Measurements from ENCODE around the gene SPDYE3. TPM values are rescaled to one million over a fixed set of nuclear protein-coding genes. Genes with fewer than 3 reads are reported as not detected.
"Not testable (repeated sequence)": the region's sequence is repeated elsewhere in the genome, so short reads cannot be mapped to it uniquely, and the experiment has no call there.

The SPDYE3 gene
- polyA plus RNA-seq, 2 of the 4 experiments (the other 2 are of a cell fraction): 0.04 TPM

DNA sequence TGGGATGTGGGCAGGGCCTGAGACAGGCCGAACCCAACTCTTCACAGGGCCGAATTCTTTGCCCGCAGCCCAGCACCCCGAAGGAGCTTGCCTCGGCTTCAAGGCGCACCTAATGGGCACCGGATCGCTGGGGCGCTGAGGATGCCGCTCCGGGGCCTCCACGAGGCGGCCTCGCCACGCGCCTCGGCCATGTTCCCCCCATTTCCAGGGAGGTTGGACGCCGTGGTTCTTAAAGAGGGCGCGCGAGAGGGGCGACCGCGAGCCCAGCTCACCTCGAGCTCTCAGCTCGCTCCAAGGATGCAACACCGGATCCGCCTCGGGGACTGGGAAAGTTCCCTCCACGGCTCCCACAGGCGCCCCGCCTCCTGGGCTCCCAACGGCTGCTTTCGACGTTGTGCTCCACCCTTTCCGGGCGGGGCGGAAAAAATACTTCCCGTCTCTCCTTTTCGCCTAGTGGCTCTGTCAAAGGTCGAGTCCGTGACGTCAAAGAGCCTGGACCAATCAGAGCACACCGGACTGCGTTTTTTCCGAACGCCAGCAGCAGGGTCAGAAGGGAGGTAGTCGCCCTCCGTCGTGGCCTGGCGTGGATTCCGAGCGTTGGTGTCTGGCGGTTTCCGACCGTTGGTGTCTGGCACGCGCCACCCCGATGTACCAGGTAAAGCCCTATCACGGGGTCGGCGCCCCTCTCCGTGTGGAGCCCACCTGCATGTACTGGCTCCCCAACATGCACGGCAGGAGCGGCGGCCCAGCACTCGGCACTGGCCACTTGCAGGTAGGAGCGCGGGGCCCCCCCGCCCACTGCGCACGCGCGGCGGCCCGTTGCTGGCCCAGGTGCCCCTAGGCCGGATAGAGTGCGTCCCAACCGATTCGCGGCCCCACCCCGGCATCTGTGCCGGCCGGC is 28.3 kb downstream of the SPDYE3 start:
- Histone ChIP-seq H3K4me2 (peak overlapping the region; percentile 76), H3K27ac (peak overlapping the region; percentile 85 to 88), H3K4me3 (peak overlapping the region; percentile 63), H3K4me1 (peaks cover 17% of the 10 kb centered on the region)
- FAIRE-seq, POLR2A ChIA-PET, CTCF ChIA-PET, H3K9me3 ChIP-seq: not testable (repeated sequence)
- WGBS (ENCODE audit: missing lambda C conversion rate): under 1% methylated on average over 28 of the region's 85 CpGs
- ATAC-seq: peak; percentile 98 to 100
- DNase-seq (ENCODE audit: low read depth in 1 of 2, low spot score in 1 of 2): peak; percentile 79 to 95
- TF ChIP-seq, protein P1, sequence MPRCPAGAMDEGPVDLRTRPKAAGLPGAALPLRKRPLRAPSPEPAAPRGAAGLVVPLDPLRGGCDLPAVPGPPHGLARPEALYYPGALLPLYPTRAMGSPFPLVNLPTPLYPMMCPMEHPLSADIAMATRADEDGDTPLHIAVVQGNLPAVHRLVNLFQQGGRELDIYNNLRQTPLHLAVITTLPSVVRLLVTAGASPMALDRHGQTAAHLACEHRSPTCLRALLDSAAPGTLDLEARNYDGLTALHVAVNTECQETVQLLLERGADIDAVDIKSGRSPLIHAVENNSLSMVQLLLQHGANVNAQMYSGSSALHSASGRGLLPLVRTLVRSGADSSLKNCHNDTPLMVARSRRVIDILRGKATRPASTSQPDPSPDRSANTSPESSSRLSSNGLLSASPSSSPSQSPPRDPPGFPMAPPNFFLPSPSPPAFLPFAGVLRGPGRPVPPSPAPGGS (IDR thresholded peaks at IDR 0.05): peak; percentile 92; the same call in 2 of the 3 replicates
- TF ChIP-seq HOXB5 (CRISPR knock-in tag; IDR thresholded peaks at IDR 0.05) (0 out of 2 replicates have a peak, but pooled peaks have one; percentile 45), POLR2A (IDR thresholded peaks at IDR 0.05; ENCODE audit: low read length) (peak; percentile 94), JUN (IDR thresholded peaks at IDR 0.05) (peak; percentile 85 to 88), RFX5 (IDR thresholded peaks at IDR 0.05) (peak; percentile 76), PHF8 (IDR thresholded peaks at IDR 0.05; ENCODE audit: borderline replicate concordance, low read depth) (peak; percentile 97)
- TF ChIP-seq, protein P2, sequence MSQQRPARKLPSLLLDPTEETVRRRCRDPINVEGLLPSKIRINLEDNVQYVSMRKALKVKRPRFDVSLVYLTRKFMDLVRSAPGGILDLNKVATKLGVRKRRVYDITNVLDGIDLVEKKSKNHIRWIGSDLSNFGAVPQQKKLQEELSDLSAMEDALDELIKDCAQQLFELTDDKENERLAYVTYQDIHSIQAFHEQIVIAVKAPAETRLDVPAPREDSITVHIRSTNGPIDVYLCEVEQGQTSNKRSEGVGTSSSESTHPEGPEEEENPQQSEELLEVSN (IDR thresholded peaks at IDR 0.05; ENCODE audit: borderline replicate concordance, low read depth): peak; percentile 70
- TF ChIP-seq, protein P3, sequence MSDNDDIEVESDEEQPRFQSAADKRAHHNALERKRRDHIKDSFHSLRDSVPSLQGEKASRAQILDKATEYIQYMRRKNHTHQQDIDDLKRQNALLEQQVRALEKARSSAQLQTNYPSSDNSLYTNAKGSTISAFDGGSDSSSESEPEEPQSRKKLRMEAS (IDR thresholded peaks at IDR 0.05): peak; percentile 64

DNA sequence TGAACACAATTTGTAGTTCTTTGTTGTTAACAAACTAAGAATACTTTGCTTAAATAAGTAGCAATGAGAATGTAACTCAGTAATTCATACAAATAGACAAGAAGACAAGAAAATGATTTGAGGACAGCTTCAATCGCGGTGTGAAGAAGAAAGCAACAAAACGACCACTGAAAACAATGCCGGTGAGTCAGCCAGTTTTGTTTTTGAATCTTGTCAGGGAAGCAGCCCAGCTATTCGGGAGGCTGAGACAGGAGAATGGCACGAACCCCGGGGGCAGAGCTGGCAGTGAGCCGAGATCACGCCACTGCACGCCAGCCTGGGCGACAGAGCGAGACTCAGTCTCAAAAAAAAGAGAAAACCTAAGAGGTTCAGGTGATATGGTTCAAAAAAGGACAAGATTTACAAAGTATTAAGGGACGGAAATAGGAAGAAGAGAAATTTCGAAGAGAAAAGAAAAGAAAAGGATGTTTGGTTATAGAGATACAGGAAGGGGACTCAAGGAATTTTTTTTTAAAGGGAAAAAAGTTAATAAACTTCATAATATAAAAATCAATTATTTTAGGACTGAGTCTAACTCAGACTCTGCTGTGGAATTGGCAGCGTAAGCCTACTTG is 30.7 kb downstream of the SPDYE3 start:
- FAIRE-seq; H3K27ac ChIP-seq; POLR2A ChIA-PET; H3K9me3 ChIP-seq; ATAC-seq; DNase-seq (ENCODE audit: low read depth in 1 of 2, low spot score in 1 of 2): not testable (repeated sequence)
- Histone ChIP-seq H3K4me1 (peaks cover 23% of the 10 kb centered on the region), H3K4me2 (peak overlapping the region; percentile 76), H3K4me3 (peak overlapping the region; percentile 63; the same call in 1 of the 3 replicates)
- 48% methylated on average over 15 of the region's 15 CpGs for WGBS (ENCODE audit: missing lambda C conversion rate)
- CTCF ChIA-PET: interaction anchor here (1.1 kb wide), 1 partner anchor 64 kb away, joined by 6 read pairs; no protein-coding TSS in a partner anchor

DNA sequence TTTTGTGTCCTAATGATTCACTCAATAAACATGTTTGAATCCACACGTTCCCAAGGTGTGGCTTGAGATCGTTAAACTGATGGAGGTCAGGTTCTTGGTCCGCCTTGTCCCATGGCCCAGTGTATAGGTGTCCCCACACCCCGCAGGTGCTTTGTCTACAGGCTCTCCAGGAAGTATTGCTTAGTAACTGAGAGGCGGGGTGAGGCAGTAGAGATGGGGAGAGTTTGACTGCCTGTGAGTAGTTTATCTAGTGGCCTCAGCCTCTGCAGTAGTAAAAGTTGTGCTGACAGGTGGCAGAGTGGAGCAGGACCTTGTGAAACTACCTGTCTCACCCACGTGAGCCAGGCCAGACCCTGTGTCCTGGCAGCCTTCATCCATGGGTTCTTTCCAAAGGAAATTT is 33.8 kb downstream of the SPDYE3 start:
- WGBS (ENCODE audit: missing lambda C conversion rate): 22% methylated on average over 3 of the region's 6 CpGs
- H3K27ac ChIP-seq; POLR2A ChIA-PET; H3K4me2 ChIP-seq; CTCF ChIA-PET; FAIRE-seq; H3K4me3 ChIP-seq; H3K9me3 ChIP-seq; DNase-seq (ENCODE audit: low read depth in 1 of 2, low spot score in 1 of 2): not testable (repeated sequence)
- peaks cover 32% of the 10 kb centered on the region for H3K4me1 ChIP-seq
- 0 out of 6 replicates have a peak, but pooled peaks of 1 of the 2 experiments have one; percentile 40 for ATAC-seq

DNA sequence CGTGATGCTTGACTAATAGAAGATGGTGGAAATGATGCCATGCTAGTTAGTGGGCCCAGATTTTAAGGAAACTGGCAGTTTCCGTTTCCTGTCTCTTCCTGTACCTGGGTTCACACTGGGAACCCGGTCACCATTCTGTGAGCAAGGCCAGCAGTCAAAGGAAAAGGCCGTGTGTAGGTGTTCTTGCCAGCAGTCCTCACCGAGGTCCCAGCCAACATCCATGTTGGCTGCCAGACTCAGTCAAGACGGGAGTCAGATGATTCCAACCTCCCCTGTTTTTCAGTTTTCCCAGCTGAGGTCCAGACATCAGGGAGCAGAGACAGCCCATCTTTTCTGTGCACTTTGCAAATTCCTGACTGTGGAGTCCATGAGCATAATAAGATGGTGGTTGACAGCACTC is 35.3 kb downstream of the SPDYE3 start:
- Histone ChIP-seq H3K27ac (no peak overlapping the region), H3K4me3 (no peak overlapping the region), H3K4me1 (peaks cover 26% of the 10 kb centered on the region), H3K9me3 (no peaks in the 10 kb centered on the region), H3K4me2 (no peak overlapping the region)
- no peak for DNase-seq (ENCODE audit: low read depth in 1 of 2, low spot score in 1 of 2)
- no peak for ATAC-seq
- WGBS (ENCODE audit: missing lambda C conversion rate): 94% methylated on average over 6 of the region's 6 CpGs
- POLR2A ChIA-PET: no interaction called here
- no peak for FAIRE-seq
- TF ChIP-seq, protein P1 (IDR thresholded peaks at IDR 0.05): no peak
- TF ChIP-seq NR3C1 (IDR thresholded peaks at IDR 0.05) (no peak), JUNB (IDR thresholded peaks at IDR 0.05) (no peak), ESRRA (IDR thresholded peaks at IDR 0.05; ENCODE audit: borderline replicate concordance, low read length) (no peak), CBX2 (IDR thresholded peaks at IDR 0.05; ENCODE audit: borderline replicate concordance, low read depth) (no peak), HOXB13 (CRISPR knock-in tag; IDR thresholded peaks at IDR 0.05; ENCODE audit: low read depth) (no peak), RCOR1 (IDR thresholded peaks at IDR 0.05; ENCODE audit: low read depth, low read length) (no peak), NPAS2 (CRISPR knock-in tag; IDR thresholded peaks at IDR 0.05; ENCODE audit: borderline replicate concordance) (no peak), CEBPB (IDR thresholded peaks at IDR 0.05) (no peak), RFX5 (IDR thresholded peaks at IDR 0.05) (no peak)
- TF ChIP-seq, protein P2 (IDR thresholded peaks at IDR 0.05; ENCODE audit: borderline replicate concordance, low read depth): no peak
- TF ChIP-seq, protein P4, sequence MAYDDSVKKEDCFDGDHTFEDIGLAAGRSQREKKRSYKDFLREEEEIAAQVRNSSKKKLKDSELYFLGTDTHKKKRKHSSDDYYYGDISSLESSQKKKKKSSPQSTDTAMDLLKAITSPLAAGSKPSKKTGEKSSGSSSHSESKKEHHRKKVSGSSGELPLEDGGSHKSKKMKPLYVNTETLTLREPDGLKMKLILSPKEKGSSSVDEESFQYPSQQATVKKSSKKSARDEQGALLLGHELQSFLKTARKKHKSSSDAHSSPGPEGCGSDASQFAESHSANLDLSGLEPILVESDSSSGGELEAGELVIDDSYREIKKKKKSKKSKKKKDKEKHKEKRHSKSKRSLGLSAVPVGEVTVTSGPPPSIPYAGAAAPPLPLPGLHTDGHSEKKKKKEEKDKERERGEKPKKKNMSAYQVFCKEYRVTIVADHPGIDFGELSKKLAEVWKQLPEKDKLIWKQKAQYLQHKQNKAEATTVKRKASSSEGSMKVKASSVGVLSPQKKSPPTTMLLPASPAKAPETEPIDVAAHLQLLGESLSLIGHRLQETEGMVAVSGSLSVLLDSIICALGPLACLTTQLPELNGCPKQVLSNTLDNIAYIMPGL (CRISPR knock-in tag; IDR thresholded peaks at IDR 0.05; ENCODE audit: borderline replicate concordance): no peak
- CTCF ChIA-PET: interaction anchor here (1.8 kb wide), 1 partner anchor 210 kb away, joined by 3 read pairs; no protein-coding TSS in a partner anchor

DNA sequence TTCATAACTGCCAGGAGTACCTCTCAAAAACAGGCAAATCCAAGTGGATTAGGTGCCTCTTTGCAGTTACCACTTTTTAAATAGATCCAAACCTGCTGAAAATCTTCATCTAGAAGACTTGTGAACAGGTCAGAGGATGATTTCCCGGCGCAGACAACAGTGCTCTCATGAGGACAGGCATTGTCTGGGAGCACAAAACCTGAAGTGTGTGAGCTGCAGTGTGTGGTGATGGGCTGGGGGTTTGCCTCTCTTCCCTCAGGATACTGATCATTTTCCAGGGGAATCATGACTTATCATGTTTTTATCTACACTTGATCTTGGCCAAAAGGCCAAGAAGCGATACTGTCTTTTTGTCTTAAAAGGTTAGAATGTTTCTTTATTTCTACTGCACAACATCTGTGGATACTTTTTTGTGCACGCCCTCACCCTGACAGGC is 36.6 kb downstream of the SPDYE3 start:
- ATAC-seq: peak in 1 of 2 experiments; percentile 59; a peak in 4 of 6 replicates
- H3K4me2 ChIP-seq; FAIRE-seq; H3K27ac ChIP-seq; H3K4me3 ChIP-seq; H3K9me3 ChIP-seq; POLR2A ChIA-PET; DNase-seq (ENCODE audit: low read depth in 1 of 2, low spot score in 1 of 2): not testable (repeated sequence)
- CTCF ChIA-PET: interaction anchor here (0.5 to 1.9 kb wide), 12 partner anchors 10 to 211 kb away, joined by 3 to 7 read pairs (median 4); no protein-coding TSS in a partner anchor
- peaks cover 18% of the 10 kb centered on the region for H3K4me1 ChIP-seq
- WGBS (ENCODE audit: missing lambda C conversion rate): 61% methylated on average over 3 of the region's 4 CpGs

Data from A549 (cell line).